ENCODE measurements around the gene MSL2.
"Not testable (repeated sequence)": the region's sequence is repeated elsewhere in the genome, so short reads cannot be mapped to it uniquely, and the experiment has no call there.

MSL2 gene

GRCh38 chr3:136141291-136141785 lies 54.8 kb downstream of the MSL2 start:
- no peak for DNase-seq

GRCh38 chr3:136136454-136136853 lies 59.7 kb downstream of the MSL2 start:
- DNase-seq = no peak

- DNase-seq = no peak
Observed at GRCh38 chr3:136135039-136135802, 60.9 kb downstream of the MSL2 start.

- DNase-seq = no peak
Observed at GRCh38 chr3:136134091-136134490, 62.0 kb downstream of the MSL2 start.

GRCh38 chr3:136131647-136132046 lies 64.5 kb downstream of the MSL2 start:
- DNase-seq = not testable (repeated sequence)

GRCh38 chr3:136122006-136122405 lies 74.1 kb downstream of the MSL2 start:
- DNase-seq = no peak

- no peak for DNase-seq
Observed at GRCh38 chr3:136120373-136121348, 75.5 kb downstream of the MSL2 start.

GRCh38 chr3:136119783-136120182 lies 76.4 kb downstream of the MSL2 start:
- not testable (repeated sequence) for DNase-seq

- DNase-seq = not testable (repeated sequence)
Observed at GRCh38 chr3:136119332-136119731, 76.8 kb downstream of the MSL2 start.

GRCh38 chr3:136114421-136114820 lies 81.7 kb downstream of the MSL2 start:
- DNase-seq = no peak

GRCh38 chr3:136110481-136110880 lies 85.7 kb downstream of the MSL2 start:
- no peak for DNase-seq

GRCh38 chr3:136109499-136109898 lies 86.6 kb downstream of the MSL2 start:
- DNase-seq = no peak

- DNase-seq = no peak
Observed at GRCh38 chr3:136106101-136106500, 90.0 kb downstream of the MSL2 start.

GRCh38 chr3:136105044-136105443 lies 91.1 kb downstream of the MSL2 start:
- DNase-seq = no peak

Measured in stimulated activated CD4-positive, alpha-beta T cell treated with anti-CD3 and anti-CD28 coated beads, Interleukin-2, amount 100 ng/mL, for 48 hours (primary cell).